Keratinocyte (primary cell): ENCODE data around the gene KLHL14. TPM values are rescaled to one million over a fixed set of nuclear protein-coding genes. Genes with fewer than 3 reads are reported as not detected.

Source experiments
- DNase-seq: peaks from one replicate; pipeline ENCODE4 v3.0.0-alpha.2; 2011; ENCODE audit warnings: low read depth, missing footprints, low spot score
- FAIRE-seq: peaks from 2 replicates; lab custom pipeline; 2011; peaks lifted over from hg19 to GRCh38; lab: Jason Lieb, UNC
- H2AFZ ChIP-seq: 2 replicates; pipeline ENCODE4 v1.6.0; 2012; ENCODE audit warnings: low read length, control low read depth, inconsistent platforms; ENCODE audit not compliant: control insufficient read depth
- H3K27ac ChIP-seq: 2 replicates; pipeline ENCODE4 v1.5.1; 2011; ENCODE audit warnings: low read length; ENCODE audit not compliant: control insufficient read depth, insufficient read depth
- H3K27me3 ChIP-seq: 3 replicates; pipeline ENCODE4 v1.6.0; 2011; ENCODE audit warnings: low read length; ENCODE audit not compliant: control insufficient read depth, insufficient read depth; ENCODE audit errors: extremely low read depth
- H3K36me3 ChIP-seq, 2 experiments: 2 replicates in 1 of 2; 3 replicates in 1 of 2; pipeline ENCODE4 v1.5.1; 2011; ENCODE audit warnings: low read length in 2 of 2, mild to moderate bottlenecking in 1 of 2; ENCODE audit not compliant: control insufficient read depth in 2 of 2, insufficient read depth in 2 of 2; ENCODE audit errors: extremely low read depth in 1 of 2
- H3K4me1 ChIP-seq: 3 replicates; pipeline ENCODE4 v1.5.1; 2011; ENCODE audit warnings: low read length; ENCODE audit not compliant: control insufficient read depth, insufficient read depth; ENCODE audit errors: extremely low read depth
- H3K4me2 ChIP-seq: 3 replicates; pipeline ENCODE4 v1.6.0; 2011; ENCODE audit warnings: low read depth, low read length; ENCODE audit not compliant: control insufficient read depth, insufficient read depth; ENCODE audit errors: extremely low read depth
- H3K4me3 ChIP-seq, 3 experiments: fragments of 200-600 bp in 1 of 3; sonication (generic) in 1 of 3; 2 replicates in 2 of 3; 3 replicates in 1 of 3; pipeline ENCODE4 v1.5.1; 2011 to 2016; ENCODE audit warnings: low read length in 3 of 3, mild to moderate bottlenecking in 3 of 3, control low read depth in 2 of 3, inconsistent platforms in 1 of 3, low read depth in 1 of 3, mixed read lengths in 1 of 3, mixed run types in 1 of 3, moderate library complexity in 1 of 3; ENCODE audit not compliant: control insufficient read depth in 2 of 3, insufficient read depth in 2 of 3; ENCODE audit errors: extremely low read depth in 1 of 3
- H3K79me2 ChIP-seq: 2 replicates; pipeline ENCODE4 v1.6.0; 2012; ENCODE audit warnings: low read length; ENCODE audit not compliant: control insufficient read depth, insufficient read depth
- H3K9ac ChIP-seq: 3 replicates; pipeline ENCODE4 v1.6.0; 2011; ENCODE audit warnings: low read length; ENCODE audit not compliant: control insufficient read depth, insufficient read depth; ENCODE audit errors: extremely low read depth
- H3K9me1 ChIP-seq: 3 replicates; pipeline ENCODE4 v1.6.0; 2011; ENCODE audit warnings: low read length; ENCODE audit not compliant: control insufficient read depth, insufficient read depth; ENCODE audit errors: extremely low read depth
- H3K9me3 ChIP-seq: 2 replicates; pipeline ENCODE4 v1.5.1; 2012; ENCODE audit warnings: low read depth, low read length; ENCODE audit not compliant: control insufficient read depth
- H4K20me1 ChIP-seq: 3 replicates; pipeline ENCODE4 v1.6.0; 2011; ENCODE audit warnings: low read length; ENCODE audit not compliant: control insufficient read depth, insufficient read depth; ENCODE audit errors: extremely low read depth
- EZH2 ChIP-seq: IDR thresholded peaks from one replicate; pipeline ENCODE4 v1.6.1; 2012; ENCODE audit warnings: inconsistent platforms, mild to moderate bottlenecking, low read length, moderate library complexity
- dilution Hi-C: fragments of 300-500 bp; cut with MboI; formaldehyde crosslinking; loops from one replicate; pipeline ENCODE4 v1.7.0; 2020; ENCODE audit warnings: low sequenced_read_pairs; ENCODE audit not compliant: extremely low pct_ligation_motif_present
- polyA plus RNA-seq, 5 experiments: library from polyadenylated mRNA; depleted of rRNA in 3 of 5; stranded (reverse) in 3 of 5; stranded (forward) in 1 of 5; unstranded in 1 of 5; fragments of >200 nt; gene quantifications; 1 replicate in 1 of 5; 2 replicates in 3 of 5; 3 replicates in 1 of 5; pipeline versions ENCODE4 v1.2.1 to v1.2.3, GENCODE V29; 2011 to 2012; ENCODE audit warnings: missing spikeins in 2 of 5, low read depth in 1 of 5, low replicate concordance in 1 of 5
- TF ChIP-seq, protein P1 (sequence below), 3 experiments: IDR thresholded peaks in 1 of 3; conservative IDR thresholded peaks in 1 of 3; optimal IDR thresholded peaks in 1 of 3; 2 replicates in 2 of 3; 3 replicates in 1 of 3; pipeline versions ENCODE3 to v1.5.1; 2011; ENCODE audit warnings: low read length in 3 of 3, mild to moderate bottlenecking in 3 of 3, moderate library complexity in 2 of 3, control low read depth in 1 of 3, inconsistent platforms in 1 of 3; ENCODE audit not compliant: insufficient read depth in 2 of 3; ENCODE audit errors: extremely low read depth in 1 of 3

KLHL14 gene
- polyA plus RNA-seq, 1 donor (not counting 4 experiments of a cell fraction or from before 2014, with no cell fraction given), result not detected

DNA sequence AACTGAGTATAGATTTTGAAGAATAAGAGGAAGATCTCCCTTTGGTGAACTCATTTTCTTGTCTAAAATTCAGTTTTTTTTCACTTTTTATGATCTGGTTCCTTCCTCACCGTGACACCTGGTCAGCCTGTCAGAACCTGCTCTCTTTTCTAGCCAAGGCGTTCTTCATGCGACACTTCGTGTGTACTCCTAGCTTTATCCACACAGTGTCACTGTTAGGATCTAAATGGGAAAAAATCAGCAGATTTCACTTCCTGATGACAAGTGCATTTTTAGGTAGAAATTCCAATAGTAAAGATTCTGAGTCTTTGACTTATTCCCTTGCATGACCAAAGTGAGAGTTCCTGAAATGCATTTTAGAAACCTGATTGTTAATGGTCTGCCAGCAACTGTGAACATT is 89.8 kb downstream of the KLHL14 start:
- FAIRE-seq, result no peak
- dilution Hi-C loops, result no loop called here

DNA sequence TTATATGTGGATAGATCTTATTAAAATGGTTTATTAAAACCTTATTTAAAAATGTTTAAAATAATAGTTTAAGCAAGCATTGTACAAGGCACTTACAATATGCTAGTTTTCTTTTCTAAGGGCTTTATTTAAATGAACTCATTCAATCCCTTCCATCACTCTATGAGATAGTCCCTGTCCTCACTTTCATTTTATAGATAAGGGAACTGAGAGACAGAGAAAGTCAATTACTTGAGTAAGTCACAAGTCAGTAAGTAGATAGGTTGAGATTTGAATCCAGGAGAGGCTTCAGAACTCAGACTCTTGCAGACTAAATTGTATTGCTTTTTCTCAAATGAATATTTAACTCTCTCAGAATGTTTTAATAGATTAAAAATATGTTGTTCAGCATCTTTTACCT is 95.2 kb downstream of the KLHL14 start:
- H3K27me3 ChIP-seq, result peaks cover 6% of the 10 kb centered on the region
- no peaks in the 10 kb centered on the region for H3K79me2 ChIP-seq
- dilution Hi-C loops, result no loop called here
- H3K9me3 ChIP-seq, result no peaks in the 10 kb centered on the region
- H3K36me3 ChIP-seq, result no peaks in the 10 kb centered on the region
- no peak overlapping the region for H3K4me3 ChIP-seq
- no peaks in the 10 kb centered on the region for H4K20me1 ChIP-seq
- H3K4me2 ChIP-seq, result no peak overlapping the region
- no peak for FAIRE-seq
- TF ChIP-seq, protein P1, sequence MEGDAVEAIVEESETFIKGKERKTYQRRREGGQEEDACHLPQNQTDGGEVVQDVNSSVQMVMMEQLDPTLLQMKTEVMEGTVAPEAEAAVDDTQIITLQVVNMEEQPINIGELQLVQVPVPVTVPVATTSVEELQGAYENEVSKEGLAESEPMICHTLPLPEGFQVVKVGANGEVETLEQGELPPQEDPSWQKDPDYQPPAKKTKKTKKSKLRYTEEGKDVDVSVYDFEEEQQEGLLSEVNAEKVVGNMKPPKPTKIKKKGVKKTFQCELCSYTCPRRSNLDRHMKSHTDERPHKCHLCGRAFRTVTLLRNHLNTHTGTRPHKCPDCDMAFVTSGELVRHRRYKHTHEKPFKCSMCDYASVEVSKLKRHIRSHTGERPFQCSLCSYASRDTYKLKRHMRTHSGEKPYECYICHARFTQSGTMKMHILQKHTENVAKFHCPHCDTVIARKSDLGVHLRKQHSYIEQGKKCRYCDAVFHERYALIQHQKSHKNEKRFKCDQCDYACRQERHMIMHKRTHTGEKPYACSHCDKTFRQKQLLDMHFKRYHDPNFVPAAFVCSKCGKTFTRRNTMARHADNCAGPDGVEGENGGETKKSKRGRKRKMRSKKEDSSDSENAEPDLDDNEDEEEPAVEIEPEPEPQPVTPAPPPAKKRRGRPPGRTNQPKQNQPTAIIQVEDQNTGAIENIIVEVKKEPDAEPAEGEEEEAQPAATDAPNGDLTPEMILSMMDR (optimal IDR thresholded peaks at IDR 0.05 in 1 of 3, IDR thresholded peaks at IDR 0.05 in 1 of 3, conservative IDR thresholded peaks at IDR 0.05 in 1 of 3; ENCODE audit: extremely low read depth in 1 of 3, insufficient read depth in 2 of 3, low read length in 3 of 3), result no peak
- no peak for TF ChIP-seq EZH2
- no peaks in the 10 kb centered on the region for H3K9me1 ChIP-seq
- H2AFZ ChIP-seq, result no peak overlapping the region
- H3K9ac ChIP-seq, result no peak overlapping the region
- H3K4me1 ChIP-seq, result no peaks in the 10 kb centered on the region
- DNase-seq, result no peak
- no peak overlapping the region for H3K27ac ChIP-seq

More for the DNA sequence above, 89.8 kb downstream of the KLHL14 start:
- Histone ChIP-seq H3K27ac (no peak overlapping the region), H3K9me1 (no peaks in the 10 kb centered on the region), H3K36me3 (no peaks in the 10 kb centered on the region), H3K4me2 (no peak overlapping the region), H3K9ac (no peak overlapping the region), H3K79me2 (no peaks in the 10 kb centered on the region), H2AFZ (no peak overlapping the region), H3K4me1 (no peaks in the 10 kb centered on the region), H3K27me3 (peaks cover 6% of the 10 kb centered on the region), H3K9me3 (no peaks in the 10 kb centered on the region), H4K20me1 (no peaks in the 10 kb centered on the region), H3K4me3 (no peak overlapping the region)
- DNase-seq, result no peak
- TF ChIP-seq, protein P1 (optimal IDR thresholded peaks at IDR 0.05 in 1 of 3, IDR thresholded peaks at IDR 0.05 in 1 of 3, conservative IDR thresholded peaks at IDR 0.05 in 1 of 3; ENCODE audit: extremely low read depth in 1 of 3, insufficient read depth in 2 of 3, low read length in 3 of 3), result no peak
- no peak for TF ChIP-seq EZH2
